Activated naive CD8-positive, alpha-beta T cell treated with anti-CD3 and anti-CD28 coated beads, Interleukin-2, amount 50 U/mL, for 24 hours (primary cell): Measurements from ENCODE around the gene TMPRSS12.
"Not testable (repeated sequence)": the region's sequence is repeated elsewhere in the genome, so short reads cannot be mapped to it uniquely, and the experiment has no call there.

ENCODE experiments used
- ATAC-seq: fragments of 150-1000 bp; cut with Tn5 transposase; one replicate; pipeline ENCODE4 v1.10.0; 2021
- DNase-seq: peaks from one replicate; pipeline ENCODE4 v3.0.0; 2021
- H3K27ac Mint-ChIP-seq: one replicate; pipeline ENCODE4 v1.8.0; 2021; ENCODE audit warnings: mild to moderate bottlenecking, mixed read lengths
- H3K27me3 Mint-ChIP-seq: one replicate; pipeline ENCODE4 v1.8.0; 2021; ENCODE audit warnings: mixed read lengths
- H3K36me3 Mint-ChIP-seq: one replicate; pipeline ENCODE4 v1.8.0; 2021; ENCODE audit warnings: low read depth, mixed read lengths
- H3K4me1 Mint-ChIP-seq: one replicate; pipeline ENCODE4 v1.8.0; 2021; ENCODE audit warnings: mixed read lengths
- H3K4me3 Mint-ChIP-seq: one replicate; pipeline ENCODE4 v1.8.0; 2021; ENCODE audit warnings: mild to moderate bottlenecking, moderate library complexity, mixed read lengths
- H3K9me3 Mint-ChIP-seq: one replicate; pipeline ENCODE4 v1.8.0; 2021; ENCODE audit warnings: mixed read lengths

The TMPRSS12 gene

DNA sequence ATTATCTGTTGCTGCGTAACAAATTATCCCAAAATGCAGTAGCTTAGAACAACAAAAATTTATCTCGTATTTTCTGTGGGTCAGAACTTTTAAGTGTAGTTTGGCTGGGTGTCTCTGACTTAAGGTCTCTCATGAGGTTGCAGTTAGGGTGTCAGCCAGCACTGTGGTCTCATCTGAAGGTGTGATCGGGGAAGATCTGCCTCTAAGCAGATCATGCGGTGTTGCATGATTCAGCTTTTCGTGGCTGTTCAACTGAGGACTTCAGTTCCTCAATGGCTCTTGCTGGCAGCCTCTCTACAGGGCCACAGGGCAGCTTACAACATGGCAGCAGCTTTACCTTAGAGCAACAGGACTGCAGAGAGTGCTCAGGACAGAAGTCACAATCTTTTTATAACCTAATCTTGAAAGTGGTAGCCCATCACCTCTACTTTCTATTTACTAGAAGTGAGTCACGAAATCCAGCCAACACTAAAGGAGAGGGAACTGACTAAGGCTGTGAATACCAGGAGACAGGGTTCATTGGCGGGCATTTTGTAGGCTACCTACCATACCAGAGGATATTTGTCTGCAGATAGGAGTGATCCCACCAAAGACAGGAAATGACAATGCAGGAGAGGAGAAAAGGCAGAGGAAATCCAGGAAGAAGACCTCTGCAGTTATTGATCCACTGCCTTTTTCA, 1.8 kb upstream of the TMPRSS12 start:
- peaks cover 14% of the 10 kb centered on the region for H3K27me3 Mint-ChIP-seq
- peaks cover 5% of the 10 kb centered on the region for H3K4me1 Mint-ChIP-seq
- ATAC-seq: no peak

DNA sequence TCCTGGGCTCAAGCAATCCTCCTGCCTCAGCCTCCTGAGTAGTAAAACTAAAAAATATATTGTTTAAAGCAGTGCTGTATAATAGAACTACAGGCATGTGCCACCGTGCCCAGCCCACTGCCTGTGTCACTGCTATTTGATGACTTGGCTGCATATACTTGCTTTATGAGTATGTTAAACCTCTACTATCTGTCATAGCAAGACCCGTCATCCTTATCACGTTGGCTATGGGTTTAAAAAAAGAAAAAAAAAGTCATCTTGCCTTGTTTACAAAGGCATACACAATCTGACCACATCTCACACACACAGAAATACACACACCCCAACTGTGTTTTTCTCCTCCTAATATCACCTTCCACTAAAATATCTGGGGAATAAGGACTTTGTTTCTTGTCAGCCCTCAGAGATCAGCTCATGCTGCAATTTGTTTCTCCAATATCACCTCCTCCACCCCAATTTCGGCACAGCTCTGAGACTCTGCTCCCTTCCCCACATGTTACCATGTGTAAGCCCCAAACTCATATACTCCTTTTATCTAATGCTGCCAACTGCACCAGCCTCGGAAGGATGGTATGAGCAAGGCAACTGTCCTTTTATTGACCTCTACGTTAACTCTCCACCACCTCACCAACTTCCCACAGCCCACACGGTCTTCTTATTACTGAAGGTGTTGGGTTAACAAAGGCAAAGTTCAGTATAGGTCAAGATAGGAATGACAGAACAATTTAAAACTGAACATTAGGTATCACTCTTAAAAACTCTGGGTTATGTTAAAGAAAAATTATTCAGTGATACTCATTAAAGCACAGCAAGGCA, 802 bp upstream of the TMPRSS12 start:
- no peak overlapping the region for H3K4me3 Mint-ChIP-seq
- H3K4me1 Mint-ChIP-seq: peaks cover 5% of the 10 kb centered on the region
- ATAC-seq (no peak), DNase-seq (no peak)
- peaks cover 14% of the 10 kb centered on the region for H3K9me3 Mint-ChIP-seq
- H3K27ac Mint-ChIP-seq: no peak overlapping the region
- no peaks in the 10 kb centered on the region for H3K36me3 Mint-ChIP-seq
- peaks cover 11% of the 10 kb centered on the region for H3K27me3 Mint-ChIP-seq

More for the DNA sequence above, 1.8 kb upstream of the TMPRSS12 start:
- H3K9me3 Mint-ChIP-seq: peaks cover 14% of the 10 kb centered on the region
- H3K36me3 Mint-ChIP-seq: no peaks in the 10 kb centered on the region
- H3K27ac Mint-ChIP-seq: no peak overlapping the region
- DNase-seq: no peak
- H3K4me3 Mint-ChIP-seq: no peak overlapping the region

DNA sequence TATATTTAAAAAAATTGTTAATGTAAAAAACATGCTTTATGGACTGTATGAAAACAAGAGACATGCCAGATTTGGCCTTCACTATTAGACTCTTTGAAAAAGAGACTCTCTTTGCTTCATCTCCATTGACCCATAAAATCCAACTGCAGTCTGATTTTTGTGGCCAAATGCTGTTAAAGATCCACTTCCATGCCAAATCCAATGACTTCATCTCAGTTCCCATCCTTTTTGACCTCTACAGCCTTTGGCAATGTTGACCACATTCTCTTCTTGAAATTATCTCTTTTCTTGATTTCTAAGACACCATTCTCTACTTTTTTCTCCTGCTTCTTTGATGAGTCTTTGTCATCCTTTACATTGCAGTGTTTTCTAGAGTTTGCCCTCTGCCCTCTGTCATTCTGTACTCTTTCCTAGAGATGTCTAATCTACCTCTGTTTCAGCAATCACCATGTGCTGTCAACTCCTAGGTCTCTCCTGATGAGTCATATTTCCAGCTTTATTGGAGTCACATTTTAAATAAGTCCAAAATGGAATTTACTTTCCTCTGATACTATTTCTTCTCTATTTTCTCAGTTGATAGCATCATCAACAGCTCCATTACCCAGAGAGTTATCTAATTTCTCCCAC, 2.4 kb downstream of the TMPRSS12 start:
- no peak overlapping the region for H3K27ac Mint-ChIP-seq
- H3K9me3 Mint-ChIP-seq: peaks cover 14% of the 10 kb centered on the region
- no peaks in the 10 kb centered on the region for H3K36me3 Mint-ChIP-seq

DNA sequence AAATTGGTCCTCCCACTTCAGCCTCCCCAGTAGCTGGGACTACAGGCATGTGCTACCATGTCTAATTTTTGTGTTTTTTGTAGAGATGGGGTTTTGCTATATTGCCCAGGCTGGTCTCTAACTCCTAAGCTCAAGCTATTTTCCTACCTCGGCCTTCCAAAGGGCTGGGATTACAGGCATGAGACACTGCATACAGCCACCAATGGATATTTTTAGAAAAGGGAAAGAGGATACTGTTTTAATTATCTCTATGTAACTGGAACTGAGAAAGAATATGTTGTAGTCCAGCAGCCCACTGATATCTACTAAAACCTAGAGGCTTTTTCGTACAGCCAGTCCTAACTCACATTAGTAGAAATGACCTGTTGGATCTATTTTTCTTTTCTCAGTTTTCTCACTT, 6.2 kb downstream of the TMPRSS12 start:
- DNase-seq: no peak
- Mint-ChIP-seq H3K9me3 (no peaks in the 10 kb centered on the region), H3K4me1 (no peaks in the 10 kb centered on the region), H3K27me3 (peaks cover 7% of the 10 kb centered on the region), H3K4me3 (no peak overlapping the region), H3K36me3 (no peaks in the 10 kb centered on the region), H3K27ac (no peak overlapping the region)
- ATAC-seq: no peak

More for the DNA sequence above, 2.4 kb downstream of the TMPRSS12 start:
- no peak overlapping the region for H3K4me3 Mint-ChIP-seq
- H3K27me3 Mint-ChIP-seq: peaks cover 12% of the 10 kb centered on the region
- peaks cover 5% of the 10 kb centered on the region for H3K4me1 Mint-ChIP-seq
- DNase-seq: no peak
- no peak for ATAC-seq

DNA sequence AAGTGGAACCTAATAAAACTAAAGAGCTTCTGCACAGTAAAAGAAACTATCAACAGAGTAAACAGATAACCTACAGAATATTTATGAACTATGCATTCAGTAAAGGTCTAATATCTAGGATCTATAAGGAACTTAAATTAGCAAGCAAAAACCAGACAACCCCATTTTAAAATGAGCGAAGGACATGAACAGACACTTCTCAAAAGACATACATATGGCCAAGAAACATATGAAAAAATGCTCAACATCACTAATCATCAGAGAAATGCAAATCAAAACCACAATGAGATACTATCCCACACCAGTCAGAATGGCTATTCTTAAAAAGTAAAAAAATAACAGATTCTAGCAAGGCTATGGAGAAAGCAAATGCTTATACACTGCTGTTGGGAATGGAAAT, 12.5 kb downstream of the TMPRSS12 start:
- not testable (repeated sequence) for H3K27me3 Mint-ChIP-seq, H3K36me3 Mint-ChIP-seq, DNase-seq, H3K4me1 Mint-ChIP-seq, H3K9me3 Mint-ChIP-seq, ATAC-seq, H3K4me3 Mint-ChIP-seq, H3K27ac Mint-ChIP-seq

DNA sequence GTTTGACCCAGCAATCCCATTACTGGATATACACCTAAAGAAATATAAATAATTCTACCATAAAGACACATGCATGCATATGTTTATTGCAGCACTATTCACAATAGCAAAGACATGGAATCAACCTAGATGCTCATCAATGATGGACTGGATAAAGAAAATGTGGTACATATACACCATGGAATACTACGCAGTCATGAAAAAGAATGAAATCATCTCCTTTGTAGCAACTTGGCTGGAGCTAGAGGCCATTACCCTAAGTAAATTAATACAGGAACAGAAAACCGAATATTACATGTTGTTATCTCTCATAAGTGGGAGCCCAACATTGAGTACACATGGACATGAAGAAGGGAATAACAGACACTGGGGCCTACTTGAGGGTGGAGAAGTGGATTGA, 13.0 kb downstream of the TMPRSS12 start:
- not testable (repeated sequence) for ATAC-seq, H3K9me3 Mint-ChIP-seq, DNase-seq, H3K27me3 Mint-ChIP-seq, H3K4me1 Mint-ChIP-seq, H3K4me3 Mint-ChIP-seq, H3K27ac Mint-ChIP-seq, H3K36me3 Mint-ChIP-seq

DNA sequence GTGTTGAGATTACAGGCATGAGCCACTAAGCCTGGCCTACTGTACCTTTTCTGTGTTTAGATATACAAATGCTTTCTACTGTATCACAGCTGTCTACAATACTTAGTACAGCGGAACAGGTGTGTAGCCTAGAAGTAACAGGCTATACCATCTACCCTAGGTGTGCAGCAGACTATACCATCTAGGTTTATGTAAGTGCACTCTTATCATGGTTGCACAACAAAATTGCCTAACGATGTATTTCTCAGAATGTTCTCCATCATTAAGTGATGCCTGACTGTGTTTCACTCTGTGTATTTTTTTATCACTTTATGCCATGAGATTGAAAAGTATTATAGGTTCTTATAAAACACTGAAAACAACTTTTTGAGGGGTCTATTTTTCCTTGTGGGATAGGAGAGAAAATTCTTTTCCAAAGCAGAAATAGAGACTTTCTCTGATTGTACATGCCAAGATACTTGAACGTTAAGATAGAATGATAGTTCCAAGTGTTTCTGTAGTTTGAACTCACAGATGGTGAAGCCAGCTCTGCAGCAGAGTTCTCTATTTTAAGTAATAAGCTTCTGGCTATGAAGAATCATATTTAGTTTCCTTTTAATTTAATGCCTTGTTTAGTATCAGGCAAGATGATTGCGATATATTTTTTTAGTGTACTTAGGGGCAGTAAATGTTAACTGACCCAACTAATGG, 17.0 kb downstream of the TMPRSS12 start:
- H3K9me3 Mint-ChIP-seq: peaks cover 4% of the 10 kb centered on the region
- no peak overlapping the region for H3K4me3 Mint-ChIP-seq
- no peak for DNase-seq
- no peak overlapping the region for H3K27ac Mint-ChIP-seq
- H3K27me3 Mint-ChIP-seq: peaks cover 2% of the 10 kb centered on the region
- no peaks in the 10 kb centered on the region for H3K36me3 Mint-ChIP-seq
- ATAC-seq: no peak
- no peaks in the 10 kb centered on the region for H3K4me1 Mint-ChIP-seq

DNA sequence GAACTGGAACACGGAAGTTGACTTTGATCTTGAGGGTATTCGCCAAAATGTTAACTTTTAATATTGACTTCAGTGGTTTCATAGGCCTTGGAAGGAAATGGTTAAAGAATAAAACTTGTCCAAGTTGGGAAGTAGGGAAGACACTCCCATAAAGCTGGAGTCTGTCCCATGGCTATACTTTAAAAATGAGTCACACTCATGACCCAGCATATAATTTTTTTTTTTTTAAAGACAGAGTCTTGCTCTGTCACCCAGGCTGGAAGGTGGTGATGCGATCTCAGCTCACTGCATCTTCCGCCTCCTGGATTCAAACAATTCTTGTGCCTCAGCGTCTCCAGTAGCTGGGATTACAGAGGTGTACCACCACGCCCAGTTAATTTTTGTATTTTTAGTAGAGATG, 19.6 kb downstream of the TMPRSS12 start:
- no peak overlapping the region for H3K27ac Mint-ChIP-seq
- ATAC-seq: no peak

DNA sequence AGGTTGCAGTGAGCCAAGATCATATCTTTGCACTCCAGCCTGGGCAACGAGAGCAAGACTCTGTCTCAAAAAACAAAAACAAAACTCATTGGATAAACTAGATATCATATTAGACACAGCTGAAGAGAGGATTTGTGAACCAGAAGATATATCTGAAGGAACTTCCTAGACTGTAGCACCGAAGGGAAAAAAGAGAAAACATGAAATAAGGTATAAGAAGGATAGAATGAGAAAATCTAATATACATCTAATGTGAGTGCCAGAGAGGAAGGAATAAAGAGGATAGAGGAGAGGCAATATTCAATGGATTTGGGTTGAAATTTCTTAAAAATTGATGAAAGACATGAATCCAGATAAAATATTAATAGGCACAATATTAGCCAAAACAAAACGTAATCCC, 22.5 kb downstream of the TMPRSS12 start:
- H3K36me3 Mint-ChIP-seq: peaks cover 2% of the 10 kb centered on the region
- peaks cover 15% of the 10 kb centered on the region for H3K4me1 Mint-ChIP-seq
- H3K27me3 Mint-ChIP-seq: no peaks in the 10 kb centered on the region
- H3K9me3 Mint-ChIP-seq: peaks cover 22% of the 10 kb centered on the region
- H3K27ac Mint-ChIP-seq: no peak overlapping the region
- ATAC-seq (no peak), DNase-seq (no peak)
- H3K4me3 Mint-ChIP-seq: no peak overlapping the region

More for the DNA sequence above, 19.6 kb downstream of the TMPRSS12 start:
- Mint-ChIP-seq H3K4me3 (no peak overlapping the region), H3K4me1 (peaks cover 3% of the 10 kb centered on the region), H3K36me3 (peaks cover 2% of the 10 kb centered on the region), H3K27me3 (peaks cover 2% of the 10 kb centered on the region), H3K9me3 (peaks cover 19% of the 10 kb centered on the region)
- no peak for DNase-seq

DNA sequence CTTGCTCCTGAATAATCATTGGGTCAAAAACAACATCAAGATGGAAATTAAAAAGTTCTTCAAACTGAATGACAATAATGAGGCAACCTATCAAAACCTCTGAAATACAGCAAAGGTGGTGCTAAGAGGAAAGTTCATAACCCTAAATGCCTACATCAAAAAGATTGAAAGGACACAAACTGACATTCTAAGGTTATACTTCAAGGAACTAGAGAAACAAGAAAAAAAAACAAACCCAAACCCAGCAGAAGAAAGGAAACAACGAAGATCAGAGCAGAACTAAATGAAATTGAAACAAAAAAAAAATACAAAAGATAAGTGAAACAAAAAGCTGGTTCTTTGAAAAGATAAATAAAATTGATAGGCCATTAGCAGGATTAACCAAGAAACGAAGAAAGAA, 26.2 kb downstream of the TMPRSS12 start:
- H3K9me3 Mint-ChIP-seq: peaks cover 22% of the 10 kb centered on the region
- DNase-seq, ATAC-seq, H3K4me3 Mint-ChIP-seq, H3K27ac Mint-ChIP-seq, H3K27me3 Mint-ChIP-seq, H3K36me3 Mint-ChIP-seq: not testable (repeated sequence)
- H3K4me1 Mint-ChIP-seq: peaks cover 15% of the 10 kb centered on the region

DNA sequence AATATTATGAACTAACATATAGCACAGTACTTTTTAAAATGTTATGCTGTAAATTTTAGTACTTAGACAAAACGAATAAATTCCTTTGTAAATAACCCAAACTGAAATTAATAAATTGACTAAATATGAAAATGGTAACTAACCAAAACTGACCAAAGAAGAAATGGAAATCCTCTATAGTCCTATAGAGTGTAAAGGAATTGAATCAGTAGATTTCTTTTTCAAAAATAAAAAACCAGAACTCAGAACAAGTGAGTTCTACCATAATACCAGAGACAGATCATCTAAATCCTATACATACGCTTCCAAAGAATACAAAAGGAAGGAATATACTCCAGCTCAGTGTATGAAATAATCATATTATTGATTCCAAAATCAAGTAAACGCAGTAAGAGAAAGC, 39.8 kb downstream of the TMPRSS12 start:
- no peak for ATAC-seq
- no peaks in the 10 kb centered on the region for H3K27me3 Mint-ChIP-seq

DNA sequence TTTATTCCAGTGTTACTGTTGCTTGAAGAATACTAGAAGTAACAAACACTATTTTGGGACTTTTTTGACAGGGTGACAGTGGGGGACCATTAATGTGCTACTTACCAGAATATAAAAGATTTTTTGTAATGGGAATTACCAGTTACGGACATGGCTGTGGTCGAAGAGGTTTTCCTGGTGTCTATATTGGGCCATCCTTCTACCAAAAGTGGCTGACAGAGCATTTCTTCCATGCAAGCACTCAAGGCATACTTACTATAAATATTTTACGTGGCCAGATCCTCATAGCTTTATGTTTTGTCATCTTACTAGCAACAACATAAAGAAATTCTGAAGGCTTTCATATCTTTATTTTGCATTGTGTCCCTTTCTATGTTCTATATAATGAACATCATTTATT, 44.5 kb downstream of the TMPRSS12 start:
- peaks cover 6% of the 10 kb centered on the region for H3K9me3 Mint-ChIP-seq
- no peaks in the 10 kb centered on the region for H3K36me3 Mint-ChIP-seq
- H3K4me3 Mint-ChIP-seq: no peak overlapping the region
- H3K27ac Mint-ChIP-seq: no peak overlapping the region
- ATAC-seq (no peak), DNase-seq (no peak)
- no peaks in the 10 kb centered on the region for H3K4me1 Mint-ChIP-seq
- no peaks in the 10 kb centered on the region for H3K27me3 Mint-ChIP-seq

More for the DNA sequence above, 39.8 kb downstream of the TMPRSS12 start:
- Mint-ChIP-seq H3K27ac (no peak overlapping the region), H3K4me1 (no peaks in the 10 kb centered on the region), H3K36me3 (no peaks in the 10 kb centered on the region), H3K4me3 (no peak overlapping the region), H3K9me3 (peaks cover 11% of the 10 kb centered on the region)
- DNase-seq: no peak

DNA sequence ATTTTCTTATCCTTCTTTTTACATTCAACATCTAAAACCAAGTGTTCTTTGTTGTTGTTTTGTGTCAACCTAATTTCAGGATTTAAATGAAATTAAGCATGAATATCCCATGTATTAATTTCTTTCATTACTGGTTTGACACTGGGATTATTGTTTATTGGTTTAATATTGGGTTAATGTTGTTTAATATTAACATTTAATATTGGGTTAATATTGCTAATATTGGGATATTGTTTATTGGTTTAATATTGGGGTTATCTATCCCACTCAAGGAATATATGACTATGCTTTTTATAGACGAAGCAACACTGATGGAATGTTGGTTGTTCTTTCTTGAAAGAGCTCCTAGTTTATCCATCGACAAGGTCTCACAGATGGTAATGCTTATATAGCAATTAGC, 45.9 kb downstream of the TMPRSS12 start:
- H3K4me3 Mint-ChIP-seq: no peak overlapping the region
- no peak for DNase-seq
- H3K9me3 Mint-ChIP-seq: no peaks in the 10 kb centered on the region
- no peaks in the 10 kb centered on the region for H3K36me3 Mint-ChIP-seq
- H3K27ac Mint-ChIP-seq: no peak overlapping the region
- no peaks in the 10 kb centered on the region for H3K4me1 Mint-ChIP-seq
- no peak for ATAC-seq
- H3K27me3 Mint-ChIP-seq: no peaks in the 10 kb centered on the region

DNA sequence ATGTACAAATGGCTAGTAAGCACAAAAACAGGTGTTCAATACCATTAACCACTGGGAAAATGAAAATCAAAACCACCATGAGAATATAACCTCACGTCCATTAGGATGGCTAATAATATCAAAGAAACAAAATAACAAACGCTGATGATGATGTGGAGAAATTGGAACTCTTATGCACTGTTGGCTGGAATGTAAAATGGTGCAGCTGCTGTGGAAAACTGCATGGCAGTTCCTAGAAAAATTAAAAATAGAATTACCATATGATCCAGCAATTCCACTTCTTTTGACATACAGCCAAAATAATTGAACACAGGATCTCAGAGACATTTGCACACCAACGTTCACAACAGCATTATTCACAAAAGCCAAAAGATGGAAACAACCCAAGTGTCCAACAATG, 51.5 kb downstream of the TMPRSS12 start:
- H3K9me3 Mint-ChIP-seq: no peaks in the 10 kb centered on the region
- H3K4me3 Mint-ChIP-seq: no peak overlapping the region
- ATAC-seq: no peak
- H3K27ac Mint-ChIP-seq: no peak overlapping the region
- H3K27me3 Mint-ChIP-seq: no peaks in the 10 kb centered on the region
- H3K36me3 Mint-ChIP-seq: no peaks in the 10 kb centered on the region
- no peak for DNase-seq
- H3K4me1 Mint-ChIP-seq: no peaks in the 10 kb centered on the region
